ENCODE data around the gene PHGDH.
A peak's percentile ranks its signal among the peaks of the same experiment; 100 is the strongest.

Gene PHGDH

GRCh38 chr1:119725626-119726025 lies 13.9 kb downstream of the PHGDH start:
- Histone ChIP-seq H3K27ac (no peak overlapping the region), H3K4me3 (no peak overlapping the region)

GRCh38 chr1:119727991-119728390 lies 16.3 kb downstream of the PHGDH start:
- no peak overlapping the region for H3K4me3 ChIP-seq
- no peak overlapping the region for H3K27ac ChIP-seq

- no peak overlapping the region for H3K27ac ChIP-seq
- H3K4me3 ChIP-seq, result no peak overlapping the region
These were observed 17.3 kb downstream of the PHGDH start for GRCh38 chr1:119729044-119729443.

GRCh38 chr1:119731060-119731459 lies 19.3 kb downstream of the PHGDH start:
- no peak overlapping the region for H3K27ac ChIP-seq
- no peak overlapping the region for H3K4me3 ChIP-seq

- Histone ChIP-seq H3K4me3 (no peak overlapping the region), H3K27ac (peak overlapping the region in 1 of 21 experiments; percentile 68)
These were observed 20.2 kb downstream of the PHGDH start for GRCh38 chr1:119731741-119732430.

GRCh38 chr1:119732465-119733168 lies 20.9 kb downstream of the PHGDH start:
- Histone ChIP-seq H3K27ac (peak overlapping the region in 1 of 21 experiments; percentile 68), H3K4me3 (no peak overlapping the region)

- H3K27ac ChIP-seq, result no peak overlapping the region
- no peak overlapping the region for H3K4me3 ChIP-seq
These were observed 22.0 kb downstream of the PHGDH start for GRCh38 chr1:119733754-119734153.

- Histone ChIP-seq H3K4me3 (no peak overlapping the region), H3K27ac (peak overlapping the region in 1 of 21 experiments; percentile 14)
These were observed 23.5 kb downstream of the PHGDH start for GRCh38 chr1:119735217-119735616.

GRCh38 chr1:119736649-119737039 lies 24.9 kb downstream of the PHGDH start:
- H3K27ac ChIP-seq, result peak overlapping the region in 8 of 21 experiments; percentile 20 to 73 (median 62)
- H3K4me3 ChIP-seq, result no peak overlapping the region

- Histone ChIP-seq H3K27ac (peak overlapping the region in 8 of 21 experiments; percentile 20 to 73 (median 62)), H3K4me3 (no peak overlapping the region)
These were observed 25.4 kb downstream of the PHGDH start for GRCh38 chr1:119737040-119737682.

GRCh38 chr1:119738100-119738720 lies 26.5 kb downstream of the PHGDH start:
- peak overlapping the region in 2 of 21 experiments; percentile 11 to 29 for H3K27ac ChIP-seq
- no peak overlapping the region for H3K4me3 ChIP-seq

GRCh38 chr1:119739150-119739549 lies 27.4 kb downstream of the PHGDH start:
- Histone ChIP-seq H3K27ac (no peak overlapping the region), H3K4me3 (no peak overlapping the region)

- Histone ChIP-seq H3K27ac (no peak overlapping the region), H3K4me3 (no peak overlapping the region)
These were observed 28.5 kb downstream of the PHGDH start for GRCh38 chr1:119740261-119740660.

- peak overlapping the region in 1 of 21 experiments; percentile 43 for H3K27ac ChIP-seq
These were observed 29.4 kb downstream of the PHGDH start for GRCh38 chr1:119740896-119741780.

GRCh38 chr1:119742202-119742601 lies 30.5 kb downstream of the PHGDH start:
- H3K27ac ChIP-seq, result peak overlapping the region in 2 of 21 experiments; percentile 31 to 44
- no peak overlapping the region for H3K4me3 ChIP-seq

More at GRCh38 chr1:119740896-119741780, 29.4 kb downstream of the PHGDH start:
- H3K4me3 ChIP-seq, result no peak overlapping the region

- no peak overlapping the region for H3K4me3 ChIP-seq
- H3K27ac ChIP-seq, result peak overlapping the region in 2 of 21 experiments; percentile 5 to 44
These were observed 30.9 kb downstream of the PHGDH start for GRCh38 chr1:119742677-119743076.

- Histone ChIP-seq H3K4me3 (no peak overlapping the region), H3K27ac (no peak overlapping the region)
These were observed 31.6 kb downstream of the PHGDH start for GRCh38 chr1:119743308-119743707.

- no peak overlapping the region for H3K27ac ChIP-seq
- no peak overlapping the region for H3K4me3 ChIP-seq
These were observed 32.3 kb downstream of the PHGDH start for GRCh38 chr1:119743776-119744597.

GRCh38 chr1:119744598-119744942 lies 32.8 kb downstream of the PHGDH start:
- Histone ChIP-seq H3K27ac (no peak overlapping the region), H3K4me3 (no peak overlapping the region)
